HG03442 (cell line): ENCODE results near the gene NTF4.
"Not testable (repeated sequence)": the region's sequence is repeated elsewhere in the genome, so short reads cannot be mapped to it uniquely, and the experiment has no call there.

ENCODE experiments used
- ATAC-seq: cut with Tn5 transposase; IDR thresholded peaks from one replicate; pipeline ENCODE4 v1.9.1; 2021; ENCODE audit warnings: mild to moderate bottlenecking, moderate library complexity; ENCODE audit not compliant: unreplicated experiment

The NTF4 gene

DNA sequence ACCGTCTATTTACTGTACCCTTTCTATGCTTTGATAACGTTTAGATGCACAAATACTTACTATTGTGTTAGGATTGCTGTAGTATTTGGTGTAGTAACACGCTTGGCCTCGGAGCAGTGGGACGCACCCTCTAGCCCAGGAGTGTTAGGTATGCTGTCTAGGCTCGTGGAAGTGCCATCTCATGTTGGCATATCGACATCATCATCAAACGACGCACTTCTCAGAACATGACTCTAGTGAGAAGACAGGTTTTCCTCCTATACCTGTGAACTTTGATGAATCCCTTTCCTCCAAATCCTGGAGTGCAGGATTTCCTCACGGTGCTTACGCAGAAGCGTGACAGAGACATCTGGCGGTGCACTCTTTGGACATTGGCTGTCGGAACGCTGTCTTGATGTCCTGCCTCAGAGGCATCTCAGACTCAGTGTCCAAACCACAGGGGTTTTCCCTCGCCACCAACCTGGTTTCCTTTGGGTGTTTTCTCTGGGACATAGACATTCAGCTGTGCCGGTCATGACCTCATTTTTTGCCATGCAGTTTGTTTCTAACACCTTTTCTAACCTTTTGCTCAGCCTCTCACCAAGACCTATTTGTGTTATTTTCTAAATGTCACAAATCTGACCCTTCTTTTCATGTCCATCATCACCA, 26.9 kb upstream of the NTF4 start:
- no peak for ATAC-seq

- no peak for ATAC-seq
Measured at GRCh38 chr19:49086296-49086695, 21.7 kb upstream of the NTF4 start.

GRCh38 chr19:49085868-49086232, 21.2 kb upstream of the NTF4 start:
- no peak for ATAC-seq

DNA sequence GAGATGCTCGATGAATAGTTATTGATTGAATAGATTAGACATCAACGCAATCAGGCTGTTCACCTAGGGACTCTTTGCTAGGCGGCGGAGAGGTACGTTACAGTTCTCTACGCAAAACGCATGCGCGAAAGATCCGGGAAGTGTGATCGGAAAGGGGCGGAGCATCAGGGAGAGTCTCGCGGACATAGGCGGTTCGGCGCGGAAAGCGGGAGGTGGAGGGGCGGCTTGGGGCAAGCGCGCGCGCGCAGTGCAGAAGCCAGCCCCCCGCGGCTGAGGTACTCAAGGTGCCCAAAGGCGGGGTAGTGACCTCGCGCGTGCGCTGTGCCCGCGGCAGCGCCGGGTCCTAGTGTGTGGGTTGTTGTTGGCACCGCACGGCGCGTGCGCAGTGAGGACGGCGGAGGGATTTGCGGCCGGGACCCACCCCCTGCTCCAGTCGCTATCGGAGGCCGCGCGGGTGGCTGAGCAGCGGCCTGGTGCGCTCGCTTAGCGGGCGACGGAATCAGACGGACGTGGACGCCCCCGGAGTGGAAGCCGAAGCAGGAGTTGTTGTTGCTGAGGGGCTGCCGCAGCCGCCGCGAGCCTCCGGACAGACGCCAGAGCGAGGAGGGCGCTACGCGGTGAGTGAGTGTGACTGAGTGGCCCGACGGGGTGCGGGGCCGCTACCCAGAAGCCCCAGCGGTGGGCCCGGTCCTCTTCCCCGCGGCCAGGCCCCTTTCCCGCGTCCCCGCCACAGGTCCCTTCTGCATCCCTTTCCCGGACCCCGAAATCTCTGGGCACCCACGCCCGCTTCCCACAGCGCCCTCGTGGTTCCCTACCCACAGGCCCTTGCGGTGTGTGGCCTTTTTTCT, 20.6 kb upstream of the NTF4 start, which contains the start of gene SNRNP70:
SNRNP70 (plus strand) TSS at position 432 of the 848 bp plus-strand sequence. CDS start 964 bp downstream, outside the sequence.
- peak; percentile 84 for ATAC-seq

DNA sequence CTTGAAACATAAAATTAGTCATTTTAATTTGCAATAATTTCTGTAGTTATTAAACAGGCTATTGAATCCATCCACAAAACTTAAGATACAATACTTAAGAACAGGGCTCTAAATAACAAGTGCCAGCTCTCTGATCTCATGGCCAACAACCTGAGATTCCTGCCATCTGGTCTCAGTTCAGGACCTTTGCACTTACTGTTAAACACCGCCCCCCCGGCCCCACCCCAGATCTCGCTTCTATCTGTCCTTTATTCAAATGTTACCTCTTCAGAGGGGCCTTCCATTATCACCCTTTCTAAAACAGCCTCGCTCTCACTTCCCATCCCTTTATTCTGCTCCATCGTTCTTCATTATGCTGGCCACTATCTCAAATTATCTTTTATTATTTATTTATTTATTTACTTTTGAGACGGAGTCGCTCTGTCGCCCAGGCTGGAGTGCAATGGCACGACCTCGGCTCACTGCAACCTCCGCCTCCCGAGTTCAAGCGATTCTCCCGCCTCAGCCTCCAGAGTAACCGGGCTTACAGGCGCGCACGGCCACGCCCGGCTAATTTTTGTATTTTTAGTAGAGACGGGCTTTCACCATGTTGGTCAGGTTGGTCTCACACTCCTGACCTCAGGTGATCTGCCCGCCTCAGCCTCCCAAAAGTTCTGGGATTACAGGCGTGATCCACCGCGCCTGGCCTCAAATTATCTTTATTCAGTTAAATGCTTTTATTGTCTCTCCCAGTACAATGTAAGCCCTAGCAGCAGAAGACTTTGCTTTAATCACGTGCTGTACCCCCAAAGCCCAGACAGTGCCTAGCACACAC, 19.8 kb upstream of the NTF4 start:
- no peak for ATAC-seq

- ATAC-seq: no peak
Measured at GRCh38 chr19:49081273-49081672, 16.7 kb upstream of the NTF4 start.

- no peak for ATAC-seq
Measured at GRCh38 chr19:49080392-49080791, 15.8 kb upstream of the NTF4 start.

DNA sequence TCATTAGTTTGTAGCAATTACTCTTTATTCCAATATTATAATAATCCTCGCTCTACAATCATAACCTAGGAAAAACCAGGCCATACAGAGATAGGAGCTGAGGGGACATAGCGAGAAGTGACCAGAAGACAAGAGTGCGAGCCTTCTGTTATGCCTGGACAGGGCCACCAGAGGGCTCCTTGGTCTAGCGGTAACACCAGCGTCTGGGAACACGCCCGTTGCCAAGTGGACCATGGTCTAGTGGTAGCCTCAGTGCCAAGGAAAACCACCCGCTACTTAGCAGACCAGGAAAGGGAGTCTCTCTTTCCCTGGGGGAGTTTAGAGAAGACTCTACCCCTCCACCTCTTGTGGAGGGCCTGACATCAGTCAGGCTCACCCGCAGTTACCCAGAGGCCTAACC, 10.3 kb upstream of the NTF4 start:
- ATAC-seq: not testable (repeated sequence)

DNA sequence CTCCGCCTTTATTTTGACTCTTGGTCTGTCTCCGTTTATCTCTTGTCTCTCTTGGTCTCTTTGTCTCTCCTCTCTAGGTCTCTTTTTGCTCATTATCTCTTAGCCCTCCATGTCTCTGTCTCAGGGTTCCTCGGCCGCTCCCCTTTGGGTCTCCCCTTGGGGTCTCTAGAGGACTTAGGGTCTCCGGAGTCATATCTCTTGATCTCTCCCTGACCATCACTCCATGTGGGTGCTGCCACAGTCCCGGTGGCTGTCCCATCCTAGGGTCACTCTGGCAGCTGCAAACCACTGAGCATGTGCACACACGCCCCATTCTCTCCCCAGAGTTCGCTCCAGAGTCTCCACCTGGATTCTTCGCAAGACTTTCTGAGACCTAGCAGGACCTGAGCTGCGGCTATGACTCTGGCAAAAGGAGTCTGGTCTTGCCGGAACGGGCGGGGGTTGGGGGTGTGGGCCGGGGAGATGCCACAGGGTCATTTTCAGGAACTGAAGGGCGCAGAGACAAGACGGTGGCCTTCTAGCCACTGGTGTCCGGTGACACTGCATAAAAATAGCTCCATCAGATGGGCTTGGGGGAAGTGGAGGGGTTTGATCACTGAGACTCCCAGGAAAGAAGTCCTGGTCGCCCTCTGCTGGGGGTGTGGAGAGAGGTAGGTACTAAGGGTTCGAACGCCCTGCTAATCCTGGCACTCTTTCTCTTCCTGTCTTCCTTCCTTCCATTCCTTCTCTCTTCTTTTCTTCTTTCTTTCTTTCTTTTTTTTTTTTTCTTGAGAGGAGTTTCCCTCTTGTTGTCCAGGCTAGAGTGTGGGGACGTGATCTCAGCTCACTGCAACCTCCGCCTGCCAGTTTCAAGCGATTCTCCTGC, 9.1 kb upstream of the NTF4 start:
- no peak for ATAC-seq

DNA sequence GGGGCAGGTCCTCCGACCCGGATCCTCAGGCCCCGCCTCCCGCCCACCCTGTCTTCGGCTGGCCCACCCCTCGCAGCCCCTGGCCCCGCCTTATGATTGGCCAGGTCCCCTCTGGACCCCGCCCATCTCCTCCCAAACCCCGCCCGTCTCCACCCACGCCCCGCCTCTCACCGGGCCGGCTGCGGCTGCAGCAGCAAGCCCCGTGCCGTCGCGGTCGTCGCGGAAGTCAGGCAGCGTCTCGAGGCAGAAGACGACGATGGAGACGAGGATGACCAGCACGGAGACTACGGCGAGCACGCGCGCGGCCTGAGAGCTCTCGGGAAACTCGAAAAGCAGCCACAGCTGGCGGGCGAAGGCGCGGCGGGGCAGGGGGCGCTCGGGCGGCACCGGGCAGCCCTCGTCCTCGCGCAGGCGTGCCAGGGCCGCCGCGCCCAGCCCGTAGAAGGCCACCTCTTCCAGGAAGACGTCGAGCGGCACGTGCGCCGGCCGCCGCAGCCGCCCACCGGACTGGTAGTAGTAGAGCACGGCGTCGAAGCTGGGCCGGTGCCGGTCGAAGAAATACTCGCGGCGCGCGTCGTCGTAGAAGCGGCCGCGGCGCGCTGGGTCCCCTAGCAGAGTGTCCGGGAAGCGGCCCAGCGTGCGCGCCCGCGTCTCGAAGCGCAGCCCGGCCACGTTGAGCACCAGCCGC, 7.4 kb upstream of the NTF4 start:
- ATAC-seq: no peak

DNA sequence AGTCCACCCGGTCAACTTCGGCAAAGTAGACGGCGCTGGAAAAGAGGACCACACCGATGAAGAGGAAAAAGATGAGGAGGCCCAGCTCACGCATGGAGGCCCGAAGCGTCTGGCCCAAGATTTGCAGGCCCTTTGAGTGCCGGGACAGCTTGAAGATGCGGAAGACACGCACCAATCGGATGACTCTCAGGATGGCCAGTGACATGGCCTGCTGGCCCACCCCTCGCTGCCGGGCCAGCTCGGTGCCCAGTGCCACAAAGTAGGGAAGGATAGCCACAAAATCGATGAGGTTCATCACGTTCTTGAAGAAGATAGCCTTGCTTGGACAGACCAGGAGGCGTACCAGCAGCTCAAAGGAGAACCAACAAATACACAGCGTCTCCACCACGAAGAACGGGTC, 5.8 kb upstream of the NTF4 start:
- no peak for ATAC-seq

DNA sequence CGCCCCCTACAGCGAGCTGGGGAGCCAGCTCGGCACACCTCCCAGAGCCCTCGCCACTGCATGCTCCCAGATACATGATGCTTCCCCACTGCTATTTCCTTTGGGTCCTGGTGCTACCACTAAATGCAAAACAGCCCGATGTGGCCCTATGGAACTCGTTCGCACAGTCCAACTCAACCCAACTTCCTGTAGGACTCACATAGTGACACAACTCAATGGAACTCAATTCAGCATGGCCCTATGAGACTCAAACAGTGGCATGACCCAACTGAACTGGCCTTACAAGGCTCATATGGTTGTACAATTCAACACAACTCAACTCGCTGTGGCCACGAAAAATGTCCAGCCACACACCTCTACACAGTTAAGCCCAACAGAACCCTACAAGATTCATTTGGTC, 4.4 kb upstream of the NTF4 start:
- no peak for ATAC-seq

GRCh38 chr19:49067554-49067953, 2.9 kb upstream of the NTF4 start:
- ATAC-seq: no peak

DNA sequence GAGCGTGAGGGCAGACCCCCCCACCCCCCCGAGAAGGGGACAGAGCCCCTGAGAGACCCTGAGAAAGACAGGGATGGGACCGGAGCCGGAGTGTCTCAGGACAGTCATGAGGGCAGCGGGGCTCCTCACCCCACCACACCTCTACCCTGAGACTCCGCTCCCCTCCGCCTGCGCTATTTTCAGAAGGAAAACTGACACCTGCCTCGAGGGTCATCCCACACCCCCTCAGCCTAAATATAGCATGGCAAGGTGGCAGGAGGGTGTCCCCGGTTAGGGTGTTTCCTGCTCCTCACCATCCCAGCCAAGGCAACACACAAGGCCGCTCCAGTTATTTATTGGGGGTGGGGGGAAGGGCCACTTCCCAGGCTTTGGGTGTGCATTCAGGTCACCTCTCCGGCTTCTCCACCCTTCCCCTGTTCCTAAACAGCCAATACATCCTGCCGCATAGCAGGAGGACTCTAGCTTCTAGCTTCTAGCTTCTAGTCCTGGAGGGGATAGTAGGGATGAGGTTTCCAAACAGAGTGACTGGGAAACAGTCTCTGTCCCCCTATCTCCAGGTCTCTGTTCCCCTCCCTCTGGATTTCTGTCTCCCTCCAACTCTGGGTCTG, 1.4 kb upstream of the NTF4 start:
- no peak for ATAC-seq

DNA sequence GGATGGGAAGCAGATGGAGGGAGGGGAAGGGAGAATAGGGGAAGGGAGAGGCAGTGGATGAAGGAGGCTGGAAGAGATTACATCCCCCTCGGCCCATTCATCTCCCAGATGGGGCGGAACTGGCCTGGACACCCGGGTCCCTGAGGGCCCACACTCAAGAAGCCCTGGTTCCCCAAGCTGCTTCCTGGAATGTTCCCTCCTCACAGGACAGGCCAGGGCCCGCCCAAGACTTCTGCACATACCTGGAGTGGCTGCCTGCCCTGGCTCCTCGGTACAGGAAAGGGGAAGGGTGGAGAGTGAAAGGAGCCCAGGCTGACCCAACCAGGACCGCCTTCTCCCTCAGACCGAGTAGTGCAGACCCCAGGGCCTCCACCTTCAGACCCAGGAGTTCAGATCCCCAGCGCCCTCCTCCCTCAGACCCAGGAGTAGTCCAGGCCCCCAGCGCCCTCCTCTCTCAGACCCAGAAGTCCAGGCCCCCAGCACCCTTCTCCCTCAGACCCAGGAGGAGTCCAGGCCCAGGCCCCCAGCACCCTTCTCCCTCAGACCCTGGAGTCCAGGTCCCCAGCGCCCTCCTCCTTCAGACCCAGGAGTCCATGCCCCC, 489 bp downstream of the NTF4 start:
- no peak for ATAC-seq

- ATAC-seq: no peak
Measured at GRCh38 chr19:49061445-49061844, 3.2 kb downstream of the NTF4 start.

DNA sequence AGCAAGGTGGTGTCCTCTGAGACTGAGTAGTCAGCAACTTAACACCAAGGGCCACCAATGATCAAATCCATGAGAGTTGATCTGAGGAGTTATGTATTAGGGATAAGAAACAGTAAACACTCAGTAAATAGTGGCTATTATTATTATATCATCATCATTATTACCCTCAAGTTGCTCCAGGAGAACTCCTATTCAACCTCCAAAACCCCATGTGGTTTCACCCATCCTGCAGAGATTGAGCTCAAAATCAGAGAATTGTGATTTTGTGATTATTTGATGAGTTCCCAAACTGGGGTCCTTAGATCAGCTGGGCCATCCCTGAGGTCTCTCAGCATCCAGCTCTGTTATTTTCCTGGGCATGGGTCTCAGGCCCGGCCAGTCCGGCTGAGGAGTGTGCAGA, 3.6 kb downstream of the NTF4 start:
- no peak for ATAC-seq

- no peak for ATAC-seq
Measured at GRCh38 chr19:49059053-49059452, 5.6 kb downstream of the NTF4 start.

- ATAC-seq: no peak
Measured at GRCh38 chr19:49058562-49058961, 6.1 kb downstream of the NTF4 start.
